Hematopoietic multipotent progenitor cell treated with erythropoietin and hydrocortisone succinate and interleukin-3 and kit ligand, for 15 days (in vitro differentiated cells): Measurements from ENCODE around the gene FAS.

ENCODE experiments used
- DNase-seq: peaks from one replicate; pipeline ENCODE4 v3.0.0-alpha.2; 2015; ENCODE audit warnings: low spot score

FAS gene

GRCh38 chr10:88971221-88972061 is 19.2 kb upstream of the FAS start:
- no peak for DNase-seq

GRCh38 chr10:88974012-88974411 is 16.6 kb upstream of the FAS start:
- no peak for DNase-seq

GRCh38 chr10:88974446-88975376 is 15.9 kb upstream of the FAS start:
- peak; percentile 70 for DNase-seq

DNA sequence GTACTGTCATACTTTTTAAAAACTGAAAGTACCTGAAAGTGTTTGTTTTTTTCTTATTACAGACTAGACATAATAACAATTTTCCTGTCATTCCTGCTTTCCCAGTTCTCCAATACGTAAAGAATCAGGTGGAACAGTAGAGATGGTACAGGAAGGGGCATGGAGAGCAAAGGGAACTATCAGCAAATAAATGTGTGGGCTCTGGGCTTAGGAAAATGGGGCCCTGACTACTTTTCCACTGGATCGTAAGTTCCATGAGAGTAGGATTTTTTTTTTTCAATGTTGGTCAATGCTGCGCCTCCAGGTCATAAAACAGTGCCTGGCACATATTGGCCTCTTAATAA is 15.2 kb upstream of the FAS start:
- DNase-seq: no peak

GRCh38 chr10:88978463-88978862 is 12.1 kb upstream of the FAS start:
- no peak for DNase-seq

- peak; percentile 79 for DNase-seq
Measured at GRCh38 chr10:88979153-88979562, 11.4 kb upstream of the FAS start.

- no peak for DNase-seq
Measured at GRCh38 chr10:88979603-88980002, 11.0 kb upstream of the FAS start.

DNA sequence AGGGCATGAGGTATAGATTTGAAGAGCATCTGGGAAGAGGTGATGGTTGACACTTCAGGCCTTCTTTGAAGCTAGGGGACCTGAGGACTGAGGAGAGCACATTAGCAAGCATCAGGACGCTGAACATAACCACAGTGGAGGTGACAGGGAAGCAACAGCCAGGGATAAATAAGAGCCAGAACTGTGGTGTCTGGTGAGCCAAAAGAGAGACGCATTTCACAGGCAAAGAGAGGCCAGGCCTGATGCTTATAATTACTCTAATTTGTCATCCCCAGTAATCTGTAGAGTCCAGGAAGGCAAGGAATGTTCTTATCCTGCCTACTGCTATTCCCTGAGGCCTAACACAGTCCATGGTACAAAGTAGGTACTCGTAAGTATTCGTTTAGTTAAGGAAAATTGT is 10.4 kb upstream of the FAS start:
- no peak for DNase-seq

GRCh38 chr10:88980800-88981199 is 9.8 kb upstream of the FAS start:
- DNase-seq: no peak

- DNase-seq: no peak
Measured at GRCh38 chr10:88981435-88981834, 9.2 kb upstream of the FAS start.

GRCh38 chr10:88982366-88982765 is 8.2 kb upstream of the FAS start:
- DNase-seq: no peak

DNA sequence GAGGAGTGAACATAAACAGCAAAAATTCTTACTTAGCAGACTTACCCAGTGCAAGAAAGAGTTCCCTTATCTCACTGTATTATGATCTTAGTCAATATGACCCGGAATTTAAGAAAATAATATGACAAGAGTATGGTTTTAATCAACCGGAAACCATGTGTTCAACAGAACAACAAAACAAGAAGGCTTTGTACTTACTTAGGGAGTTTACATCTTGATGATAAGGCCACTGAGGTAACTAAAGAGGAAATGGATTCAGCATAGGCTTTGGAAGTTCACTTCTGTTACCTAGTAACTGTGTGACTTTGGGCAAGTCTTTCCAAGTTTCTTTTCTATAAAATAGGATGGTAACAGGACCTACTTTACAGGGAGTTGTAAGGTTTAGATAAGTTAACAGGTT is 7.4 kb upstream of the FAS start:
- DNase-seq: no peak

GRCh38 chr10:88983939-88984338 is 6.7 kb upstream of the FAS start:
- DNase-seq: no peak

DNA sequence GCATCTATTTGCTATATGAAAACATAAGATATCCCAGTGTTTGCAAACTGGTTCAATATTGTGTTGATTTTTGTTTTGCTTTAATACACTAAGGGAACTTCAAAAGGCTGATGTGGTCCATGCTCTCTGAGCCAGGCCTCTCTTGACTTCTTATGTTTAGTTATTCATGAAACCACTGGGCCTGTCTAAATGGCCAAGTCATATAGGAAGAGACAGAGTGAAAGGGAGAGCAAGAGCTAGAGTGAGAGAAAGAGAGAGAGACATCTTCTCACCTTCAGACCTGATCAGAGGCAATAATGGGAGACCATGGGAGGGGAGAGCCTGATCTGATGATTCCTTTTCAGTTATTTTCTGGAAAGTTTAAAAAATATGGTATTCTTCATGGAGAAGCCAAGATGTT is 6.1 kb upstream of the FAS start:
- no peak for DNase-seq

- DNase-seq: peak; percentile 85
Measured at GRCh38 chr10:88986549-88987242, 3.9 kb upstream of the FAS start.

- DNase-seq: no peak
Measured at GRCh38 chr10:88987243-88987725, 3.3 kb upstream of the FAS start.

DNA sequence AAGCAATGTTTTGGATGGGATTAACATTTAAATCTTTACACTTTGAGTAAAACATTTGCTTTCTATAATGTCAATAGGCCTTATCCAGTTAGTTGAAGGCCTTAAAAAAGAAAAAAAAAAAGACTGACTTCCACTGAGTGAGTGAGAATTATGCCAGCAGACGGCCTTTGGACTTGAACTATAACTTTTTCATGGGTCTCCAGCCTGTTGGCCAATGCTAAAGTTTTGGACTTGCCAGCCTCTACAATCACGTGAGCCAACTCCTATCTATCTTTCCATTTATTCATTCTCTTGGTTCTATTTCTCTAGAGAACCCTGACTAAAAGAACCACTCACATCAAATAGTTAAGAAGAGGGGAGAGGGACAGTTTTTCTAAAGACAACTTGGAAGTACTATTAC is 2.8 kb upstream of the FAS start:
- DNase-seq: no peak

- DNase-seq: no peak
Measured at GRCh38 chr10:88989423-88989822, 1.2 kb upstream of the FAS start.

DNA sequence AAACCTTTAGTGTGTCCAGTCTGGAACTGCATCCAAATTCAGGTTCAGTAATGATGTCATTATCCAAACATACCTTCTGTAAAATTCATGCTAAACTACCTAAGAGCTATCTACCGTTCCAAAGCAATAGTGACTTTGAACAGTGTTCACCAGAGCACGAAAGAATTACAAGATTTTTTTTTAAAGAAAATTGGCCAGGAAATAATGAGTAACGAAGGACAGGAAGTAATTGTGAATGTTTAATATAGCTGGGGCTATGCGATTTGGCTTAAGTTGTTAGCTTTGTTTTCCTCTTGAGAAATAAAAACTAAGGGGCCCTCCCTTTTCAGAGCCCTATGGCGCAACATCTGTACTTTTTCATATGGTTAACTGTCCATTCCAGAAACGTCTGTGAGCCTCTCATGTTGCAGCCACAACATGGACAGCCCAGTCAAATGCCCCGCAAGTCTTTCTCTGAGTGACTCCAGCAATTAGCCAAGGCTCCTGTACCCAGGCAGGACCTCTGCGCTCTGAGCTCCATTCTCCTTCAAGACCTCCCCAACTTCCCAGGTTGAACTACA is 694 bp upstream of the FAS start:
- DNase-seq: no peak

GRCh38 chr10:88991161-88991898 is 732 bp downstream of the FAS start:
- peak; percentile 73 for DNase-seq

- peak; percentile 59 for DNase-seq
Measured at GRCh38 chr10:88991899-88992320, 1.3 kb downstream of the FAS start.
